ENCODE data around the gene SMAD7. TPM values are rescaled to one million over a fixed set of nuclear protein-coding genes. Genes with fewer than 3 reads are reported as not detected.

The SMAD7 gene
- total and polyA plus RNA-seq, 2 donors (not counting 1 experiment from before 2014, with no cell fraction given), result 6.1 to 16.3 TPM

DNA sequence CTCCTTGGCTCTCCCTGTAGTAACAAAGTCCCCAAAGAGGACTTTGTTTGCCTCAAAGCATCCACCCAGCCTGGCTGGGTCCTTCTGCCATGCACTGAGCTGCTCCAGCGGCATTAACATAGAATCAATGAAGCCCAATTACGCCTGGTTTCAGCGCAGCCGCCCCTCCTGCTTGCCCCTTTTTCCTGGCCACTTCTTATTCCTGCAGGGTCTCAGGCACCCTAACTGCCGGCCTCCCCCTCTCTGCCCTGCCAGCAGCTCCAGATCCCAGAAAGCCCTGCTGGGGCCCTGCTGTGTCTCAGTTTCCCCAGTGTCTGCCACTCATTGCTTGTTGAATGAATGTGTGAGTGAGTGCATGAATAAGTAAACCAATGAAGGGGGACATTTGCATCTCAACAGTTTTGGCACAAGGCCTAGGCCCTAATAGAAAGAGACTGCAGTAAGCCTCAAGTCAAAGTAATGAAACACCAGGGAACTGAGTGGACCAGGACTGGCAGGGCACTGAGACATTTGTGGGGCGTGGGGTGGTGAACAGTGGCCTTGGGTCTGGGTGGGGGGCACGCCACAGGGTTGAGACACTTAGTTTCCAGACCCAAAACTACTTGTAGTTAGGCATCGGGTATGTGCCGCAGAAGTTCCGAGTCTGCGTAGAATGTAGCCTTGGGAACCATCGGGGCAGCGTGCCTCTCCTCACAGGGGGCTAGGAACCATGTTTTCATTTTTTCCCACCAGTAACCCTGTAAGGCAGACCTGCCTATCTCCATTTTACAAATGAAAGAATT is 60.6 kb downstream of the SMAD7 start:
- no peak for DNase-seq (ENCODE audit: low read depth in 2 of 2)
- Histone ChIP-seq H3K4me1 (ENCODE audit: control insufficient read depth, extremely low read depth, insufficient read depth, low read length) (peaks cover 6% of the 10 kb centered on the region), H2AFZ (ENCODE audit: low read length) (no peak overlapping the region), H4K20me1 (ENCODE audit: control insufficient read depth, extremely low read depth, insufficient read depth, low read length) (no peaks in the 10 kb centered on the region), H3K79me2 (ENCODE audit: control insufficient read depth, insufficient read depth, low read length) (no peaks in the 10 kb centered on the region), H3K27ac (ENCODE audit: insufficient read depth, low read length) (no peak overlapping the region), H3K4me2 (ENCODE audit: extremely low read depth, insufficient read depth, low read length) (no peak overlapping the region), H3K9me3 (ENCODE audit: control insufficient read depth, insufficient read depth, low read depth, low read length) (no peaks in the 10 kb centered on the region), H3K27me3 (ENCODE audit: control insufficient read depth, insufficient read depth, low read length) (no peaks in the 10 kb centered on the region), H3K9ac (ENCODE audit: insufficient read depth, low read length) (no peak overlapping the region), H3K36me3 (ENCODE audit: control insufficient read depth, insufficient read depth, low read length) (no peaks in the 10 kb centered on the region), H3K4me3 (replicated peaks in 1 of 4; ENCODE audit: control extremely low read depth in 1 of 4, insufficient read depth in 1 of 4, low read depth in 3 of 4, low read length in 4 of 4) (no peak overlapping the region)
- no peak for TF ChIP-seq EZH2 (IDR thresholded peaks at IDR 0.05; ENCODE audit: low read length, missing control alignments)
- TF ChIP-seq, protein P1, sequence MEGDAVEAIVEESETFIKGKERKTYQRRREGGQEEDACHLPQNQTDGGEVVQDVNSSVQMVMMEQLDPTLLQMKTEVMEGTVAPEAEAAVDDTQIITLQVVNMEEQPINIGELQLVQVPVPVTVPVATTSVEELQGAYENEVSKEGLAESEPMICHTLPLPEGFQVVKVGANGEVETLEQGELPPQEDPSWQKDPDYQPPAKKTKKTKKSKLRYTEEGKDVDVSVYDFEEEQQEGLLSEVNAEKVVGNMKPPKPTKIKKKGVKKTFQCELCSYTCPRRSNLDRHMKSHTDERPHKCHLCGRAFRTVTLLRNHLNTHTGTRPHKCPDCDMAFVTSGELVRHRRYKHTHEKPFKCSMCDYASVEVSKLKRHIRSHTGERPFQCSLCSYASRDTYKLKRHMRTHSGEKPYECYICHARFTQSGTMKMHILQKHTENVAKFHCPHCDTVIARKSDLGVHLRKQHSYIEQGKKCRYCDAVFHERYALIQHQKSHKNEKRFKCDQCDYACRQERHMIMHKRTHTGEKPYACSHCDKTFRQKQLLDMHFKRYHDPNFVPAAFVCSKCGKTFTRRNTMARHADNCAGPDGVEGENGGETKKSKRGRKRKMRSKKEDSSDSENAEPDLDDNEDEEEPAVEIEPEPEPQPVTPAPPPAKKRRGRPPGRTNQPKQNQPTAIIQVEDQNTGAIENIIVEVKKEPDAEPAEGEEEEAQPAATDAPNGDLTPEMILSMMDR (conservative IDR thresholded peaks at IDR 0.05 in 1 of 2, IDR thresholded peaks at IDR 0.05 in 1 of 2; ENCODE audit: low read depth in 1 of 2, low read length in 2 of 2), result no peak

DNA sequence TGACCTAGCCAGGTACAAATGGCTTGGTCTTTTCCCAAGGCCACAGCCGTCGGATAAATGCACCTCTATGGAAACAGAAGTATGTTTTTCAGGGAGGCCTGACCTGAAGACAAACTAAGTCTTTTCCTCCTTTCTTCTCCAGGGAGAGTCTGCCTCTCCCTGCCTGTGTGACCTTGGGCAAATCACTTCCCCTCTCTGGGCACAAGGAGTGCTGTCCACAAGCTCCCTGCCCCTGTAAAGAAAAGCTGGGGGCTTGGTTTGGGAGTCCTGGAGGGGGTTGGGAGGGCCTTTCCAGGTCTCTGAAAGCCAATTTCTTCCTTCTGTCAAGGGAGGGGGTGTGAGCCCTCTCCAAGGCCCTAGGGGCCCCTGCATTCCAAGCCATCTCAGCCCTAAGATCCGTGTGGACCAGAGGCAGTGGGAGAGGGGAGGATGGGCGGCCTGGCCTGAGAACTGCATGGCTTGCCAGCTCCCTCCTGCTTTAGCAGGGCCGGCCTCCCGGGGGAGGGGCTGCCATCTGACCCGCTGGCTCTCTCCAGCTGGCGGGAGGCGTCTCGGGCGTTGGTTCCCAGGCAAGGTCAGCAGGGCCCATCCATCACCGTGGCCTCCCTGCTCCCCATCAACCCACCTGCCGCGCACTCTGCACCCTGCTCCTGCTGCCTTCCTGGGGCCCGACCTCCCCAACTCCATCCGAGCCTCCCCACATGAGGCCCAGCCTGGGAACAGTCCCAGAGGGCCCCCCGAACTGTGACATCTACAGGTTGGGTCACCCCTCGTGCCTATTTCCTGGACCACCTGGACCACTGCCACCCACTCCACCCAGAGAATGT is 61.4 kb downstream of the SMAD7 start:
- peaks cover 6% of the 10 kb centered on the region for H3K4me1 ChIP-seq (ENCODE audit: control insufficient read depth, extremely low read depth, insufficient read depth, low read length)
- TF ChIP-seq, protein P1 (conservative IDR thresholded peaks at IDR 0.05 in 1 of 2, IDR thresholded peaks at IDR 0.05 in 1 of 2; ENCODE audit: low read depth in 1 of 2, low read length in 2 of 2), result no peak
- no peak for TF ChIP-seq EZH2 (IDR thresholded peaks at IDR 0.05; ENCODE audit: low read length, missing control alignments)
- no peaks in the 10 kb centered on the region for H3K79me2 ChIP-seq (ENCODE audit: control insufficient read depth, insufficient read depth, low read length)
- peaks cover 2% of the 10 kb centered on the region for H3K27me3 ChIP-seq (ENCODE audit: control insufficient read depth, insufficient read depth, low read length)
- no peak overlapping the region for H2AFZ ChIP-seq (ENCODE audit: low read length)
- H3K4me2 ChIP-seq (ENCODE audit: extremely low read depth, insufficient read depth, low read length), result no peak overlapping the region
- peak in 1 of 2 donors; percentile 67 for DNase-seq (ENCODE audit: low read depth in 2 of 2)
- H3K27ac ChIP-seq (ENCODE audit: insufficient read depth, low read length), result no peak overlapping the region
- no peaks in the 10 kb centered on the region for H3K9me3 ChIP-seq (ENCODE audit: control insufficient read depth, insufficient read depth, low read depth, low read length)
- H3K4me3 ChIP-seq (replicated peaks in 1 of 4; ENCODE audit: control extremely low read depth in 1 of 4, insufficient read depth in 1 of 4, low read depth in 3 of 4, low read length in 4 of 4), result no peak overlapping the region
- no peaks in the 10 kb centered on the region for H4K20me1 ChIP-seq (ENCODE audit: control insufficient read depth, extremely low read depth, insufficient read depth, low read length)
- no peak overlapping the region for H3K9ac ChIP-seq (ENCODE audit: insufficient read depth, low read length)
- H3K36me3 ChIP-seq (ENCODE audit: control insufficient read depth, insufficient read depth, low read length), result no peaks in the 10 kb centered on the region

DNA sequence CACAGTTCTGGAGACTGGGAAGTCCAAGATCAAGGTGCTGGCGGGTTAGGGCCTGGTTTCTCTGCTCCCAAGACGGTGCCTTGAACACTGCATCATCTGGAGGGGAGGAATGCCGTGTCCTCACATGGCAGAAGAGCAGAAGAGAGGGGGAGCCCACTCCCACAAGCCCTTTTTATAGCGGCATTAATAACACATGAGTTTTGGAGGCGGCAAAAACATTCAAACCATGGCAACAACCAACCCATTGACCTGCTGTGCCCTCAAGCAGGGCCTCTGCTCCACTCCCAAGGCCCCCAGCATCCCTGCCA is 62.0 kb downstream of the SMAD7 start:
- no peaks in the 10 kb centered on the region for H3K9me3 ChIP-seq (ENCODE audit: control insufficient read depth, insufficient read depth, low read depth, low read length)
- no peaks in the 10 kb centered on the region for H3K36me3 ChIP-seq (ENCODE audit: control insufficient read depth, insufficient read depth, low read length)
- H4K20me1 ChIP-seq (ENCODE audit: control insufficient read depth, extremely low read depth, insufficient read depth, low read length), result no peaks in the 10 kb centered on the region
- no peaks in the 10 kb centered on the region for H3K79me2 ChIP-seq (ENCODE audit: control insufficient read depth, insufficient read depth, low read length)
- H3K4me3 ChIP-seq (replicated peaks in 1 of 4; ENCODE audit: control extremely low read depth in 1 of 4, insufficient read depth in 1 of 4, low read depth in 3 of 4, low read length in 4 of 4), result no peak overlapping the region
- H3K9ac ChIP-seq (ENCODE audit: insufficient read depth, low read length), result no peak overlapping the region
- no peak for DNase-seq (ENCODE audit: low read depth in 2 of 2)
- H2AFZ ChIP-seq (ENCODE audit: low read length), result no peak overlapping the region
- H3K27ac ChIP-seq (ENCODE audit: insufficient read depth, low read length), result no peak overlapping the region
- TF ChIP-seq EZH2 (IDR thresholded peaks at IDR 0.05; ENCODE audit: low read length, missing control alignments), result no peak
- H3K4me2 ChIP-seq (ENCODE audit: extremely low read depth, insufficient read depth, low read length), result no peak overlapping the region
- H3K4me1 ChIP-seq (ENCODE audit: control insufficient read depth, extremely low read depth, insufficient read depth, low read length), result peaks cover 6% of the 10 kb centered on the region
- H3K27me3 ChIP-seq (ENCODE audit: control insufficient read depth, insufficient read depth, low read length), result peaks cover 2% of the 10 kb centered on the region

All from fibroblast of lung (primary cell).